ENCODE results near the gene PLTP. TPM values are rescaled to one million over a fixed set of nuclear protein-coding genes. Genes with fewer than 3 reads are reported as not detected.

PLTP gene
- total and polyA plus RNA-seq, 2 of the 13 experiments (the other 11 are each of a cell fraction or from before 2014, with no cell fraction given) = 16.9 to 28.6 TPM

DNA sequence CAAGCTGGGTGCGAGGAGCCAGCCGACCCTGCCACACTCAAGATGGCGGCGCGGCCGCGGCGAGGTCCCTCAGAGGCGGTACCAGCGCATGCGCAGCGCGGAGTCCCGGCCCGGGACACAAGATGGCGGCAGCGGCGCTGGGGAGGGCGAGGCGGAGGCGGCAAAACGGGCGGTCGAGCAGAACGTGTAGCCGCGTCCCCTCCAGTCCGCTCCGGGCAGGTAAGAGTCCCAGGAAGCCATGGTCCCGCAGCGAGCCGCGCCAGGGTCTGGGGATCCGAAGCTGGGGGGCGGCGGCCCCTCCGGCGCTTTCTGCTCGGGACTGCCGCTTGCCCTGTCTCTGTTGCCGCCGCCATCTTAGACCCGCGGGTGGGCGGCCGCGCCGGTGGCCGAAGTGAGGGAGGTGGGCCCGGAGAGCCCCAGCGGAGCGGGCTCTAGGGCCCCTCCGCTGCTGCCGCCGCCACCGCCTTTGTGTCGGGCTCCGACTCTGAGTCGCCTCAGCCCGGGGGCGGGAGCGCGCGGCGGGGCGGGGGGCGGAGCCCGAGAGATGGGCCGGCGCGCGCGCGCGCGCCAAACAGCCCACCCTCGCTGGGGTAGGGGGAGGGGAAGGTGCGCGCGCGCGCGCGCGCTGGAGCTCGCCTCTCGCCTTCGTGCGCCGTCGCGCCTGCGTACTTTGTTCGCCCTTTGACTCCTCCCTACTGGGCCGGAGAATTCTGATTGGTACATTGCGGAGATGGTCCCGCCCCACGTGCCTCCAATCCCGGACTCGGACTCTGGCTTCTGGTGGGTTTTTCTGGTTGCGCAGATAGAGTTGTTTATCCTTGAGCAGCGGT is 22.8 kb upstream of the PLTP start, which contains the start of gene PCIF1 (continued):
- peak; percentile 64; the same call in 1 of the 2 replicates for TF ChIP-seq KDM5A (IDR thresholded peaks at IDR 0.05; ENCODE audit: borderline replicate concordance, low read length)
- no peak for TF ChIP-seq ZNF496 (CRISPR knock-in tag; IDR thresholded peaks at IDR 0.05; ENCODE audit: insufficient replicate concordance)
- peak; percentile 54; the same call in 1 of the 2 replicates for TF ChIP-seq ZNF263 (CRISPR knock-in tag; IDR thresholded peaks at IDR 0.05)
- peak; percentile 28; the same call in 1 of the 2 replicates for TF ChIP-seq ZNF605 (CRISPR knock-in tag; IDR thresholded peaks at IDR 0.05)
- TF ChIP-seq, protein P1, sequence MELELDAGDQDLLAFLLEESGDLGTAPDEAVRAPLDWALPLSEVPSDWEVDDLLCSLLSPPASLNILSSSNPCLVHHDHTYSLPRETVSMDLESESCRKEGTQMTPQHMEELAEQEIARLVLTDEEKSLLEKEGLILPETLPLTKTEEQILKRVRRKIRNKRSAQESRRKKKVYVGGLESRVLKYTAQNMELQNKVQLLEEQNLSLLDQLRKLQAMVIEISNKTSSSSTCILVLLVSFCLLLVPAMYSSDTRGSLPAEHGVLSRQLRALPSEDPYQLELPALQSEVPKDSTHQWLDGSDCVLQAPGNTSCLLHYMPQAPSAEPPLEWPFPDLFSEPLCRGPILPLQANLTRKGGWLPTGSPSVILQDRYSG (CRISPR knock-in tag; IDR thresholded peaks at IDR 0.05) = peak; percentile 58; the same call in 1 of the 2 replicates
- TF ChIP-seq, protein P2, sequence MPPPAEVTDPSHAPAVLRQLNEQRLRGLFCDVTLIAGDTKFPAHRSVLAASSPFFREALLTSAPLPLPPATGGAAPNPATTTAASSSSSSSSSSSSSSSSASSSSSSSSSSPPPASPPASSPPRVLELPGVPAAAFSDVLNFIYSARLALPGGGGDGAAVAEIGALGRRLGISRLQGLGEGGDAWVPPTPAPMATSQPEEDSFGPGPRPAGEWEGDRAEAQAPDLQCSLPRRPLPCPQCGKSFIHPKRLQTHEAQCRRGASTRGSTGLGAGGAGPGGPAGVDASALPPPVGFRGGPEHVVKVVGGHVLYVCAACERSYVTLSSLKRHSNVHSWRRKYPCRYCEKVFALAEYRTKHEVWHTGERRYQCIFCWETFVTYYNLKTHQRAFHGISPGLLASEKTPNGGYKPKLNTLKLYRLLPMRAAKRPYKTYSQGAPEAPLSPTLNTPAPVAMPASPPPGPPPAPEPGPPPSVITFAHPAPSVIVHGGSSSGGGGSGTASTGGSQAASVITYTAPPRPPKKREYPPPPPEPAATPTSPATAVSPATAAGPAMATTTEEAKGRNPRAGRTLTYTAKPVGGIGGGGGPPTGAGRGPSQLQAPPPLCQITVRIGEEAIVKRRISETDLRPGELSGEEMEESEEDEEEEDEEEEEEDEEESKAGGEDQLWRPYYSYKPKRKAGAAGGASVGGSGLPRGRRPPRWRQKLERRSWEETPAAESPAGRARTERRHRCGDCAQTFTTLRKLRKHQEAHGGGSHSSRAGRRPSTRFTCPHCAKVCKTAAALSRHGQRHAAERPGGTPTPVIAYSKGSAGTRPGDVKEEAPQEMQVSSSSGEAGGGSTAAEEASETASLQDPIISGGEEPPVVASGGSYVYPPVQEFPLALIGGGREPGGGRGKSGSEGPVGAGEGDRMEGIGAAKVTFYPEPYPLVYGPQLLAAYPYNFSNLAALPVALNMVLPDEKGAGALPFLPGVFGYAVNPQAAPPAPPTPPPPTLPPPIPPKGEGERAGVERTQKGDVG (CRISPR knock-in tag; IDR thresholded peaks at IDR 0.05; ENCODE audit: borderline replicate concordance) = peak; percentile 96
- TF ChIP-seq YY1 (IDR thresholded peaks at IDR 0.05; ENCODE audit: insufficient read depth, insufficient replicate concordance, low read depth, low read length) = peak; percentile 99
- TF ChIP-seq ZNF318 (CRISPR knock-in tag; IDR thresholded peaks at IDR 0.05) = peak; percentile 54
- no peak; the same call in none of the 2 replicates for TF ChIP-seq ZBTB20 (CRISPR knock-in tag; IDR thresholded peaks at IDR 0.05; ENCODE audit: borderline replicate concordance, low read depth)
- TF ChIP-seq RAD21 (CRISPR knock-in tag; IDR thresholded peaks at IDR 0.05) = peak; percentile 90
- peak; percentile 74 for TF ChIP-seq CHD2 (IDR thresholded peaks at IDR 0.05; ENCODE audit: low read depth, low read length)
- TF ChIP-seq KLF15 (CRISPR knock-in tag; IDR thresholded peaks at IDR 0.05; ENCODE audit: borderline replicate concordance) = peak; percentile 95
- peak; percentile 59 for TF ChIP-seq RFX5 (IDR thresholded peaks at IDR 0.05; ENCODE audit: low read depth, low read length)
- peak; percentile 89 for TF ChIP-seq MXD4 (CRISPR knock-in tag; IDR thresholded peaks at IDR 0.05)
- TF ChIP-seq TOPORS (CRISPR knock-in tag; IDR thresholded peaks at IDR 0.05) = 0 out of 2 replicates have a peak, but pooled peaks have one; percentile 79

All from HepG2 (cell line).